Activated CD4-positive, alpha-beta memory T cell treated with anti-CD3 and anti-CD28 coated beads for 36 hours (primary cell): ENCODE data around the gene BCL7A. TPM values are rescaled to one million over a fixed set of nuclear protein-coding genes. Genes with fewer than 3 reads are reported as not detected.
"Not testable (repeated sequence)": the region's sequence is repeated elsewhere in the genome, so short reads cannot be mapped to it uniquely, and the experiment has no call there.

Source experiments
- CTCF ChIA-PET: fragments of 350-600 bp; sonication (Branson Sonifier 250); formaldehyde crosslinking; loops from one replicate; lab custom pipeline; 2021; ENCODE audit warnings: antibody characterized with exemption, inconsistent platforms; lab: Charles Lee
- POLR2A ChIA-PET: fragments of 350-600 bp; sonication (Branson Sonifier 250); formaldehyde crosslinking; loops from one replicate; lab custom pipeline; 2021; ENCODE audit warnings: antibody characterized with exemption; lab: Charles Lee
- DNase-seq: peaks from one replicate; pipeline ENCODE4 v3.0.0-alpha.2; 2020
- H3K27ac Mint-ChIP-seq: one replicate; pipeline ENCODE4 v1.8.0; 2021; ENCODE audit warnings: mixed read lengths
- H3K27me3 Mint-ChIP-seq: one replicate; pipeline ENCODE4 v1.8.0; 2021; ENCODE audit warnings: mixed read lengths
- H3K36me3 Mint-ChIP-seq: one replicate; pipeline ENCODE4 v1.8.0; 2021; ENCODE audit warnings: mixed read lengths
- H3K4me1 Mint-ChIP-seq: one replicate; pipeline ENCODE4 v1.8.0; 2021; ENCODE audit warnings: low read depth, mixed read lengths
- H3K4me3 Mint-ChIP-seq: one replicate; pipeline ENCODE4 v1.8.0; 2021; ENCODE audit warnings: mild to moderate bottlenecking, mixed read lengths
- H3K9me3 Mint-ChIP-seq: one replicate; pipeline ENCODE4 v1.8.0; 2021; ENCODE audit warnings: mixed read lengths
- intact Hi-C: fragments of 100-400 bp; cut with micrococcal nuclease; formaldehyde crosslinking; loops from one replicate; pipeline ENCODE4 v1.15.1; 2023
- total RNA-seq, 2 experiments: library from RNA; stranded (reverse); gene quantifications; one replicate each; pipeline ENCODE4 v1.2.3, GENCODE V29; 2021

The BCL7A gene
- total RNA-seq, 2 experiments from 2014 or later, result 3.6 to 4.0 TPM

DNA sequence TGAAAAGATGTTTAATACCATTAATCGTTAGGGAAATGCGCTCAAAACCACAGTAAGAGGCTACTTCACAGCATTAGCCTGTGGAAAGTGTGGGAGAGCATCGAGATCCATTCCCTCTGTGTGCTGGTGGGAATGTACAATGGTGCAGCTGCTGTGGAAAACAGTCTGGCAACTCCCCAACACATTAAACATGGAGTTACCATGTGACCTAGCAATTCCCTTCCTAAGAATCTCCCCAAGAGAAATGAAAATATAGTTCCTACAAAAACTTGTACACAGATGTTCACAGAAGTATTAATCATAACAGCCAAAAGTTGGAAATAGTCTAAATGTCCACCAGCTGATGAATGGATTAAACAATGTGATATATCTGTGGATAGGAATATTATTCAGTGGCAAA, 80.6 kb downstream of the BCL7A start:
- Mint-ChIP-seq H3K9me3 (no peaks in the 10 kb centered on the region), H3K4me3 (no peak overlapping the region), H3K36me3 (peaks cover 6% of the 10 kb centered on the region), H3K4me1 (peaks cover 74% of the 10 kb centered on the region), H3K27me3 (no peaks in the 10 kb centered on the region), H3K27ac (no peak overlapping the region)
- POLR2A ChIA-PET, result interaction anchor here (1.7 kb wide), 1 partner anchor 24 kb away, joined by 4 read pairs; the partner anchor contains the start of gene MLXIP
- CTCF ChIA-PET, result interaction anchor here (1.3 kb wide), 1 partner anchor 22 kb away, joined by 3 read pairs; no protein-coding TSS in a partner anchor
- intact Hi-C loops, result no loop called here
- DNase-seq, result no peak

DNA sequence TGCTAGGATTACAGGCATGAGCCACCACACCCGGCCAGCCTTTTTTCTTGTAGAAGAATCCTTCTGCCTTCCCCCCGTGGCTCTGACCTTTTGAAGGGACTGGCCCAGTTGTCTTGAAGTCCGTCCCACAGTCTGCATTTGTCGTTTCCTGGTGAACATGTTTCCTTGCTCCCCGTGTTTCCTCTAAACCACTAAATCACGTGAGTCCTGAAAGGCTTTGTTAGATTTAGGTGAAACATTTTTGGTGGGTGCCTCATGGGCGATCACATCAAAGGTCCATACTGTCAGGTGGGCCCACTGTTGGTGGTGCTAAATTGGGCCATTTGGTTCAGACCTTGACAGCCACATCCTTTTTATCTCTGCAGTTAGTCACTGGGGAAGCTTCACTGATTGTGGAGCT, 83.2 kb downstream of the BCL7A start:
- CTCF ChIA-PET, result interaction anchor here (0.8 to 1.2 kb wide), 3 partner anchors 19 to 50 kb away, joined by 3 to 4 read pairs (median 4); no protein-coding TSS in a partner anchor
- H3K27me3 Mint-ChIP-seq, result no peaks in the 10 kb centered on the region
- DNase-seq, result peak; percentile 45
- peak overlapping the region; percentile 28 for H3K4me3 Mint-ChIP-seq
- no peaks in the 10 kb centered on the region for H3K9me3 Mint-ChIP-seq
- POLR2A ChIA-PET, result interaction anchor here (0.6 to 1.7 kb wide), 3 partner anchors 23 to 308 kb away, joined by 4 read pairs; no protein-coding TSS in a partner anchor
- peaks cover 6% of the 10 kb centered on the region for H3K36me3 Mint-ChIP-seq
- peaks cover 69% of the 10 kb centered on the region for H3K4me1 Mint-ChIP-seq
- intact Hi-C loops, result no loop called here
- H3K27ac Mint-ChIP-seq, result peak overlapping the region; percentile 51

DNA sequence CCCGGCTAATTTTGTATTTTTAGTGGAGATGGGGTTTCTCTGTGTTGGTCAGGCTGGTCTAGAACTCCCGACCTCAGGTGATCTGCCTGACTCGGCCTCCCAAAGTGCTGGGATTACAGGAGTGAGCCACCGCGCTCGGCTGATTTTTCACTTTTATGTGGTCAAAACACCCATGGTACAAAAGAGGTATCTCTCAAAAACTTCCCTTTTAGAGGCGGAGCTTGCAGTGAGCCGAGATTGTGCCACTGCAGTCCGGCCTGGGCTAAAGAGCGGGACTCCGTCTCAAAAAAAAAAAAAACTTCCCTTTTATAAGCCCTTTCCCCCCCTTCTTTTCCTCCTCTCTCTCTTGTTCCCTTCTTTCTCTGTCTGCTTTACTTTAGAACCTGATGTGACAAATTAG, 83.8 kb downstream of the BCL7A start:
- H3K36me3 Mint-ChIP-seq, DNase-seq, intact Hi-C loops, H3K27ac Mint-ChIP-seq, H3K9me3 Mint-ChIP-seq, H3K27me3 Mint-ChIP-seq, H3K4me3 Mint-ChIP-seq: not testable (repeated sequence)
- peaks cover 64% of the 10 kb centered on the region for H3K4me1 Mint-ChIP-seq
- ChIA-PET CTCF (interaction anchor here (0.8 to 1.4 kb wide), 4 partner anchors 17 to 51 kb away, joined by 3 to 4 read pairs (median 4); no protein-coding TSS in a partner anchor), POLR2A (interaction anchor here (0.6 to 1.7 kb wide), 3 partner anchors 9 to 24 kb away, joined by 3 to 4 read pairs (median 3); no protein-coding TSS in a partner anchor)

DNA sequence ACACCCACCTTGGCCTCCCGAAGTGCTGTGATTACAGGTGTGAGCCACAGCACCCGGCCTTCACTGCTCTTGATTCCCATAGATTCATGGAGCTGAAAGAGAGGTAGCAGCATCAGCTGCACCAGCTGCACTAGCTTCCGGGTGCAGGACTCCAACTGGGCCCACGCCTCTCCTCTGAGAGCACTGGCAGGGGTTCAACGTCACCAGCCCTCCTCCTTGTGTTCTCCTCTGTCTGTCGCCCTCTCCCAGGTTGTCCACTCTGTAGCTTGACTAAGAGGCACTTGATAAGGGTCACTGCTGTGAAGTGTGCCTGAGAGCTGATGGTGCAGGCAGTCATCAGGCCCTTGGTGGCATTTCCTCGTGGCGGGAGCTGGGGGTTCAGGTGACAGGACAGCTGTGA, 85.2 kb downstream of the BCL7A start:
- POLR2A ChIA-PET, result interaction anchor here (0.9 to 1.6 kb wide), 3 partner anchors 18 to 29 kb away, joined by 3 to 8 read pairs (median 4); partner anchors contain the start of gene MLXIP
- CTCF ChIA-PET, result interaction anchor here (1.1 to 2.8 kb wide), 4 partner anchors 17 to 52 kb away, joined by 4 to 15 read pairs (median 5); no protein-coding TSS in a partner anchor
- H3K9me3 Mint-ChIP-seq, result no peaks in the 10 kb centered on the region
- DNase-seq, result no peak
- H3K4me3 Mint-ChIP-seq, result no peak overlapping the region
- H3K27me3 Mint-ChIP-seq, result no peaks in the 10 kb centered on the region
- H3K4me1 Mint-ChIP-seq, result peaks cover 61% of the 10 kb centered on the region
- peaks cover 6% of the 10 kb centered on the region for H3K36me3 Mint-ChIP-seq
- intact Hi-C loops, result no loop called here
- H3K27ac Mint-ChIP-seq, result no peak overlapping the region

DNA sequence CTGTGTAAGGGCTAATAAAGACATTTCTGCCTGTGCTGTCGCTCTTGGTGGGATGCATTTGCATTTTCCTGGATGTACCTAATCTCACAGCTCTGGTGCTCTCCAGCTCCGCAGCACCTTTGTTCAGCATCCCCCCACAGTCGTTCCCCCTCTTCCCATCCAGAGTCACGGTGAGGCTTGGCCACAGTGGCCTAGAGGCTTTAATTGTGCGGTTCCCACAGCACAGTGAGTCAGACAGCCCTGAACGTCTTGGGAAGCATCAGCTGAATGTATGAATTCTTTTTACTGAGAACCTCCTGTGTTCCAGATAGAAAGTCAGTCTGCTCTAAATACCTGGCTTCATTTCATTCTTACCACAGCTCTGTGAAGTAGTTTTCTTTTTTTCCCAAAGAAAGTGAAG, 85.6 kb downstream of the BCL7A start:
- ChIA-PET CTCF (interaction anchor here (1.1 to 2.8 kb wide), 3 partner anchors 16 to 53 kb away, joined by 4 to 15 read pairs (median 6); no protein-coding TSS in a partner anchor), POLR2A (interaction anchor here (1.3 to 1.6 kb wide), 2 partner anchors 26 to 29 kb away, joined by 3 to 8 read pairs; partner anchors contain the start of gene MLXIP)
- DNase-seq, result no peak
- Mint-ChIP-seq H3K4me1 (peaks cover 64% of the 10 kb centered on the region), H3K4me3 (no peak overlapping the region), H3K9me3 (no peaks in the 10 kb centered on the region), H3K27me3 (no peaks in the 10 kb centered on the region), H3K36me3 (peaks cover 6% of the 10 kb centered on the region), H3K27ac (no peak overlapping the region)
- intact Hi-C loops, result no loop called here

DNA sequence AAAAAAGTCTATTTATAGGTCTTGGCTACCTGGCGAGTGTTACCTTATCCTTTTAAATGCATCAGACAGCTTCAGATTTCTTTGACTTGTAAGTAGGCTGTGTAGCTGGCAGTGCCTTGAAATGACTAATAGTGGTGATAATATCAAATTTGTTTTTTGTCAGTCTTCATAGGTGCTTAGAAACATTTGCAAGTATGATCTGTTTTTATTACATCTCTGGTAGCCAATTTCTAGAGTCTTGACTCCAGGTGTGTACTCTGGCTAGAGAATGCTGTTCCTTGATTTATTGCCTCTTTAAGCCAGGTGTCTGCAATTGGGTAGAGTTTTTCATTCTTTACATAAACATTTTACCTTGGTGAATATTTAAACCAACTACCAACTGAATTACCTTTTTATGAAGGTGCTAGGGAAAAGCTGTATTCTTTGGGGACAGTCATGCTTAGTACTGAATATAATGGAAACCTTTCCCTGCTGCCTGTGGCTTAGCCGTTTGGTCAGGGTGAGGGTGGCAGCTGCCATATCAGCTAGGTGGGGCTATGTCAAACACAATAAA, 89.5 kb downstream of the BCL7A start:
- Mint-ChIP-seq H3K27me3 (no peaks in the 10 kb centered on the region), H3K9me3 (no peaks in the 10 kb centered on the region), H3K4me1 (peaks cover 43% of the 10 kb centered on the region), H3K4me3 (no peak overlapping the region), H3K36me3 (peaks cover 4% of the 10 kb centered on the region), H3K27ac (no peak overlapping the region)
- POLR2A ChIA-PET, result interaction anchor here (0.7 kb wide), 1 partner anchor 178 kb away, joined by 5 read pairs; no protein-coding TSS in a partner anchor
- CTCF ChIA-PET, result interaction anchor here (0.7 to 2.1 kb wide), 4 partner anchors 11 to 97 kb away, joined by 3 to 17 read pairs (median 4); no protein-coding TSS in a partner anchor
- no peak for DNase-seq
- intact Hi-C loops, result no loop called here

Other genes starting within 250 kb of the BCL7A start
- 100 to 1,000 TPM; 136 to 141 TPM for gene RHOF, start 228.2 kb upstream of the BCL7A start, total RNA-seq
- gene SETD1B, start 217.9 kb upstream of the BCL7A start, total RNA-seq, result 10 to 100 TPM; 14.1 to 15.2 TPM
- not detected for gene HPD, start 163.0 kb upstream of the BCL7A start, total RNA-seq
- 10 to 100 TPM; 60.7 to 64.1 TPM for gene PSMD9, start 133.1 kb upstream of the BCL7A start, total RNA-seq
- gene CFAP251, start 103.3 kb upstream of the BCL7A start, total RNA-seq, result 1 to 10 TPM; 1.3 to 1.6 TPM
- 10 to 100 TPM; 17.5 to 19.6 TPM for gene MLXIP, start 56.9 kb downstream of the BCL7A start, total RNA-seq
- 1 to 10 TPM; 3.8 to 4.0 TPM for gene IL31, start 152.3 kb downstream of the BCL7A start, total RNA-seq
- under 1 TPM; 0.41 to 0.76 TPM for gene LRRC43, start 161.2 kb downstream of the BCL7A start, total RNA-seq
- gene B3GNT4, start 181.8 kb downstream of the BCL7A start, total RNA-seq, result 1 to 10 TPM; 2.3 to 3.6 TPM
- gene DIABLO, start 204.2 kb downstream of the BCL7A start, total RNA-seq, result 10 to 100 TPM; 51.8 to 52.0 TPM
- 10 to 100 TPM; 24.2 to 24.6 TPM for gene VPS33A, start 244.6 kb downstream of the BCL7A start, total RNA-seq